Testis (tissue), 3 donors: ENCODE data around the gene OTOP2. TPM values are rescaled to one million over a fixed set of nuclear protein-coding genes. Genes with fewer than 3 reads are reported as not detected.

Source experiments
- DNase-seq: peaks from one replicate; pipeline ENCODE4 v3.0.0-alpha.2; 2019
- H3K27ac ChIP-seq, 2 donors: fragments of 200-600 bp; sonication (generic); one replicate each; pipeline ENCODE4 v1.5.1; 2019
- H3K27me3 ChIP-seq: fragments of 200-600 bp; sonication (generic); one replicate; pipeline ENCODE4 v1.5.1; 2019
- H3K36me3 ChIP-seq: fragments of 200-600 bp; sonication (generic); one replicate; pipeline ENCODE4 v1.5.1; 2017; ENCODE audit warnings: low read depth; ENCODE audit errors: missing control alignments
- H3K4me1 ChIP-seq: fragments of 200-600 bp; sonication (generic); one replicate; pipeline ENCODE4 v1.5.1; 2019
- H3K4me3 ChIP-seq, 2 donors: fragments of 200-600 bp; sonication (generic); one replicate each; pipeline ENCODE4 v1.5.1; 2017 to 2019
- H3K9me3 ChIP-seq: fragments of 200-600 bp; sonication (generic); one replicate; pipeline ENCODE4 v1.5.1; 2017
- POLR2A ChIP-seq: fragments of 450-650 bp; IDR thresholded peaks from one replicate; pipeline ENCODE4 v1.6.1; 2017; ENCODE audit warnings: antibody characterized with exemption, mild to moderate bottlenecking, moderate library complexity
- WGBS, 2 donors: methylation state at CpG; one replicate each; pipeline ENCODE4 v1.1.5; 2018; 5-methylcytosine and 5-hydroxymethylcytosine counted together
- intact Hi-C: fragments of 100-400 bp; cut with DNase I; formaldehyde crosslinking; loops from one replicate; pipeline ENCODE4 v1.15.1; 2023; ENCODE audit warnings: low total_unique reads
- polyA plus RNA-seq: library from polyadenylated mRNA; stranded (reverse); fragments of 350-450 nt; fragmentation: Illumina TruSeq; extraction: RNeasy Lipid Tissue Mini Kit (QIAGEN cat#74804); gene quantifications from one replicate; pipeline ENCODE4 v1.2.3, GENCODE V29; 2014; ENCODE audit warnings: low read depth, low replicate concordance; ENCODE audit not compliant: insufficient read depth
- total RNA-seq, 2 donors: library from RNA; depleted of rRNA; stranded (reverse); fragments of >200 nt; gene quantifications; one replicate each; pipeline ENCODE4 v1.2.3, GENCODE V29; 2016
- TF ChIP-seq, protein P1 (sequence below), 3 experiments: fragments of 450-650 bp in 2 of 3; fragments of 200-600 bp in 1 of 3; sonication (generic) in 1 of 3; IDR thresholded peaks; one replicate each; pipeline ENCODE4 v1.5.1; 2016 to 2019; ENCODE audit warnings: antibody characterized with exemption in 3 of 3, mild to moderate bottlenecking in 2 of 3, moderate library complexity in 1 of 3

OTOP2 gene
- total and polyA plus RNA-seq, 3 donors from 2014 or later: 2.4 to 5.7 (median 5.7) TPM

DNA sequence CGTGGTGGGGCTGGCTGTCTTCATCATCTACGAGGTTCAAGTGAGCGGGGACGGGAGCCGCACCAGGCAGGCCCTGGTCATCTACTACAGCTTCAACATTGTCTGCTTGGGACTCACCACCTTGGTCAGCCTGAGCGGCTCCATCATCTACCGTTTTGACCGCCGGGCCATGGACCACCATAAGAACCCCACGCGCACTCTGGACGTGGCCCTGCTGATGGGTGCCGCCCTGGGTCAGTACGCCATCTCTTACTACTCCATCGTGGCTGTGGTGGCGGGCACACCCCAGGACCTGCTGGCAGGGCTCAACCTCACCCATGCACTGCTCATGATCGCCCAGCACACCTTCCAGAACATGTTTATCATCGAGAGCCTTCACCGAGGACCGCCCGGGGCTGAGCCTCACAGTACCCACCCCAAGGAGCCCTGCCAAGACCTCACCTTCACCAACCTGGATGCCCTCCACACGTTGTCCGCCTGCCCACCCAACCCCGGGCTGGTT, 6.5 kb downstream of the OTOP2 start:
- H3K4me1 ChIP-seq: no peaks in the 10 kb centered on the region
- no peaks in the 10 kb centered on the region for H3K9me3 ChIP-seq
- no peaks in the 10 kb centered on the region for H3K36me3 ChIP-seq
- 92 to 96% methylated on average over 18 to 24 of the region's 24 CpGs for WGBS, 2 donors
- DNase-seq: no peak
- no peak for TF ChIP-seq POLR2A
- TF ChIP-seq, protein P1, sequence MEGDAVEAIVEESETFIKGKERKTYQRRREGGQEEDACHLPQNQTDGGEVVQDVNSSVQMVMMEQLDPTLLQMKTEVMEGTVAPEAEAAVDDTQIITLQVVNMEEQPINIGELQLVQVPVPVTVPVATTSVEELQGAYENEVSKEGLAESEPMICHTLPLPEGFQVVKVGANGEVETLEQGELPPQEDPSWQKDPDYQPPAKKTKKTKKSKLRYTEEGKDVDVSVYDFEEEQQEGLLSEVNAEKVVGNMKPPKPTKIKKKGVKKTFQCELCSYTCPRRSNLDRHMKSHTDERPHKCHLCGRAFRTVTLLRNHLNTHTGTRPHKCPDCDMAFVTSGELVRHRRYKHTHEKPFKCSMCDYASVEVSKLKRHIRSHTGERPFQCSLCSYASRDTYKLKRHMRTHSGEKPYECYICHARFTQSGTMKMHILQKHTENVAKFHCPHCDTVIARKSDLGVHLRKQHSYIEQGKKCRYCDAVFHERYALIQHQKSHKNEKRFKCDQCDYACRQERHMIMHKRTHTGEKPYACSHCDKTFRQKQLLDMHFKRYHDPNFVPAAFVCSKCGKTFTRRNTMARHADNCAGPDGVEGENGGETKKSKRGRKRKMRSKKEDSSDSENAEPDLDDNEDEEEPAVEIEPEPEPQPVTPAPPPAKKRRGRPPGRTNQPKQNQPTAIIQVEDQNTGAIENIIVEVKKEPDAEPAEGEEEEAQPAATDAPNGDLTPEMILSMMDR (IDR thresholded peaks at IDR 0.05): no peak
- intact Hi-C loops: no loop called here
- H3K27me3 ChIP-seq: no peaks in the 10 kb centered on the region
- no peak overlapping the region for H3K4me3 ChIP-seq
- no peak overlapping the region for H3K27ac ChIP-seq

DNA sequence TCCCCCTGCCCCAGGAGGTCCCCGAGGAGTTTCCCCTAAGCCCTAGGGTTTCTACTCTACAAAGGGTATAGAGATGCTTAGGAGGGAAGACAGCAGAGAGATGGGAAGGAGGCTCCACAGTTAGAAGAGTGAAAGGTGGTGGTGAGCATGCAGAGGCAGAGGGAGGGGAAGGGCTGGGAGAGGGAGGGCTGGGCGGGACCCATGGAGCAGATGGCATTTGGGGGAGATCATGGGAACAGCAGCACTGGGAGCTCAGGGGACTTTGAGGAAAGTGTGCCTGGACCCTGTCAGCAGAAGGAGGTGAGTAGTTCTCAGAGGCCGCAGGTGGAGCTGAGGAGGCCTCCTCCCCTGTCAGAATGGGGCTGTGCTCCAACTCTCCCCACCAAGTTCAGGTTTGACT, 11.0 kb downstream of the OTOP2 start:
- H3K27me3 ChIP-seq: no peaks in the 10 kb centered on the region
- H3K4me3 ChIP-seq: no peak overlapping the region
- intact Hi-C loops: no loop called here
- no peaks in the 10 kb centered on the region for H3K36me3 ChIP-seq
- no peak for TF ChIP-seq POLR2A
- TF ChIP-seq, protein P1 (IDR thresholded peaks at IDR 0.05): no peak
- no peaks in the 10 kb centered on the region for H3K9me3 ChIP-seq
- H3K27ac ChIP-seq: no peak overlapping the region
- DNase-seq: no peak
- H3K4me1 ChIP-seq: no peaks in the 10 kb centered on the region
- WGBS, 2 donors: 43 to 73% methylated on average over 2 to 3 of the region's 3 CpGs

DNA sequence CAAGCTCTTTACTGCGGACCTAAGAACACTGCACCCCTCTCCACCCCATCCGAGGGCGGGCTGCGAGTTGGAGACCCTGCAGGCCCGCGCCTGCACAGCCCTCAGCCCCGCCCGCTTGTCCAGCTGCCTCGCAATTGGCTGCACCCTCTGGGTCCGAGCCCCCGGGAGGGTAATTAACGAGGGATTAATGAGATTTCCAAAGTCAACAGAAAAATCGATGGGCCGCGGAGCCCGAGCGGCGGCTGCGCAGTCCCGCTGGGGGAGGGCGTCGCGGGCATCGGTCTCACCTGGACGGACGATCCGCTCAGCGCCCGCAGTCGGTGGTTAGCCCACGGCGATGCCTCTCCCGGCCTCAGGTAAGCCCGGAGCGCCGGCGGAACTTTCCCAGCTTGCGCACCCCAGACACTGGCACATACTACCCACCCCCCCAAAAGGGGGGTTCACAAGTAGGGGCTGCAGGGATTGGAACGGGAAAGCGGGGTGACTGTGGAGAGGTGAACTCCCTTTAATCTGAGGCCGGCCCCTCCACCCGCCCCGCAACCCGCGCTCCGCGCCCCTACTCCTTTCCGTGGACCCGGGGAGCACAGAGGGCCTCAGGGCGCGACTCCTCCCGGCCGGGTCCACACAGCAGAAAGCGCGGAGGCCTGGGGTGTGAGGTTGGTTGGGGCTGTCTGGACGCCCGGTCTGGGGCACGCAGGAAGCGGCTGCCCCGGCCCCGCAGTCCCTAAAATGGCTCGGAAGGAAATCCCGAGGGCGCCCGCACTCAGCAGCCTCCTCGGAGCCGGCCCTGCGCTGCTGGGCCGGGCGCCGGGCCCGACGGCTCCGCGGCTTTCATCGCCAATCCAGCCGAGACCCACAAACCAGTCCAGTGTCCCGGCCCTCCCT, 11.8 kb downstream of the OTOP2 start, which contains the start of gene OTOP3:
Gene OTOP3, plus strand, starts transcription at position 314 of the 885 bp plus-strand sequence. Its CDS starts 24 bp downstream, at position 338.
- Histone ChIP-seq H3K27me3 (no peaks in the 10 kb centered on the region), H3K9me3 (no peaks in the 10 kb centered on the region), H3K4me1 (no peaks in the 10 kb centered on the region), H3K27ac (no peak within 1 kb of the TSS), H3K4me3 (peak within 1 kb of the TSS in 1 of 2 donors; percentile 32), H3K36me3 (no peaks in the 10 kb centered on the region)
- no peak for DNase-seq
- intact Hi-C loops: no loop called here
- 0 to 4% methylated on average over 7 to 67 of the region's 78 CpGs for WGBS, 2 donors
- TF ChIP-seq POLR2A: no peak
- TF ChIP-seq, protein P1 (IDR thresholded peaks at IDR 0.05): no peak

DNA sequence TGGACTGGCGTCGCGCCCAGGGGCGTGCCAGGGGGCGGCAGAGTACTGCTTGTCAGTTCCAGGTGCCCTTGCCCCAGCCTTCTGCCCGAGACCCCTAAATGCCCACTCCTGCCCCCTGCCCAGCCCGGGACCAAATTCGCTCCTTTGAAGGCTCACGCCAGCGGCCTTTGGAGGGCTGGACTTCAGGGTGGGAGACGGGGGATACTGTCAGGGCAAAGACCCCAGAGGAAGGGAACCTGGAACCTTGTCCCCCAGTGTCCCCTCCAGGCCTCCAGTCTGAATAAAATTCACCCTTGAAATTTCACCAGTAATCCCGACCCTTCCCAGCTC, 12.4 kb downstream of the OTOP2 start:
- DNase-seq: no peak
- H3K9me3 ChIP-seq: no peaks in the 10 kb centered on the region
- 14 to 23% methylated on average over 6 to 11 of the region's 12 CpGs for WGBS, 2 donors
- H3K36me3 ChIP-seq: no peaks in the 10 kb centered on the region
- H3K4me3 ChIP-seq: no peak overlapping the region
- no peaks in the 10 kb centered on the region for H3K27me3 ChIP-seq
- intact Hi-C loops: no loop called here
- TF ChIP-seq, protein P1 (IDR thresholded peaks at IDR 0.05): no peak
- TF ChIP-seq POLR2A: no peak
- no peak overlapping the region for H3K27ac ChIP-seq
- H3K4me1 ChIP-seq: no peaks in the 10 kb centered on the region
